Measurements from ENCODE around the gene PALD1.

Gene PALD1

GRCh38 chr10:70538195-70538520 is 59.6 kb downstream of the PALD1 start:
- no peak for TF ChIP-seq TCF12 (IDR thresholded peaks at IDR 0.05; ENCODE audit: low read depth)
- TF ChIP-seq, protein P1, sequence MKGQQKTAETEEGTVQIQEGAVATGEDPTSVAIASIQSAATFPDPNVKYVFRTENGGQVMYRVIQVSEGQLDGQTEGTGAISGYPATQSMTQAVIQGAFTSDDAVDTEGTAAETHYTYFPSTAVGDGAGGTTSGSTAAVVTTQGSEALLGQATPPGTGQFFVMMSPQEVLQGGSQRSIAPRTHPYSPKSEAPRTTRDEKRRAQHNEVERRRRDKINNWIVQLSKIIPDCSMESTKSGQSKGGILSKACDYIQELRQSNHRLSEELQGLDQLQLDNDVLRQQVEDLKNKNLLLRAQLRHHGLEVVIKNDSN (IDR thresholded peaks at IDR 0.05), result no peak
- no peak for TF ChIP-seq ZBTB7A (IDR thresholded peaks at IDR 0.05; ENCODE audit: low read depth)
- no peak for TF ChIP-seq RAD21 (IDR thresholded peaks at IDR 0.05; ENCODE audit: low read depth)
- TF ChIP-seq YY1 (IDR thresholded peaks at IDR 0.05; ENCODE audit: low read depth), result no peak
- TF ChIP-seq, protein P2, sequence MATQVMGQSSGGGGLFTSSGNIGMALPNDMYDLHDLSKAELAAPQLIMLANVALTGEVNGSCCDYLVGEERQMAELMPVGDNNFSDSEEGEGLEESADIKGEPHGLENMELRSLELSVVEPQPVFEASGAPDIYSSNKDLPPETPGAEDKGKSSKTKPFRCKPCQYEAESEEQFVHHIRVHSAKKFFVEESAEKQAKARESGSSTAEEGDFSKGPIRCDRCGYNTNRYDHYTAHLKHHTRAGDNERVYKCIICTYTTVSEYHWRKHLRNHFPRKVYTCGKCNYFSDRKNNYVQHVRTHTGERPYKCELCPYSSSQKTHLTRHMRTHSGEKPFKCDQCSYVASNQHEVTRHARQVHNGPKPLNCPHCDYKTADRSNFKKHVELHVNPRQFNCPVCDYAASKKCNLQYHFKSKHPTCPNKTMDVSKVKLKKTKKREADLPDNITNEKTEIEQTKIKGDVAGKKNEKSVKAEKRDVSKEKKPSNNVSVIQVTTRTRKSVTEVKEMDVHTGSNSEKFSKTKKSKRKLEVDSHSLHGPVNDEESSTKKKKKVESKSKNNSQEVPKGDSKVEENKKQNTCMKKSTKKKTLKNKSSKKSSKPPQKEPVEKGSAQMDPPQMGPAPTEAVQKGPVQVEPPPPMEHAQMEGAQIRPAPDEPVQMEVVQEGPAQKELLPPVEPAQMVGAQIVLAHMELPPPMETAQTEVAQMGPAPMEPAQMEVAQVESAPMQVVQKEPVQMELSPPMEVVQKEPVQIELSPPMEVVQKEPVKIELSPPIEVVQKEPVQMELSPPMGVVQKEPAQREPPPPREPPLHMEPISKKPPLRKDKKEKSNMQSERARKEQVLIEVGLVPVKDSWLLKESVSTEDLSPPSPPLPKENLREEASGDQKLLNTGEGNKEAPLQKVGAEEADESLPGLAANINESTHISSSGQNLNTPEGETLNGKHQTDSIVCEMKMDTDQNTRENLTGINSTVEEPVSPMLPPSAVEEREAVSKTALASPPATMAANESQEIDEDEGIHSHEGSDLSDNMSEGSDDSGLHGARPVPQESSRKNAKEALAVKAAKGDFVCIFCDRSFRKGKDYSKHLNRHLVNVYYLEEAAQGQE (IDR thresholded peaks at IDR 0.05; ENCODE audit: low read depth), result no peak
- TF ChIP-seq, protein P3, sequence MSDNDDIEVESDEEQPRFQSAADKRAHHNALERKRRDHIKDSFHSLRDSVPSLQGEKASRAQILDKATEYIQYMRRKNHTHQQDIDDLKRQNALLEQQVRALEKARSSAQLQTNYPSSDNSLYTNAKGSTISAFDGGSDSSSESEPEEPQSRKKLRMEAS (IDR thresholded peaks at IDR 0.05), result no peak

DNA sequence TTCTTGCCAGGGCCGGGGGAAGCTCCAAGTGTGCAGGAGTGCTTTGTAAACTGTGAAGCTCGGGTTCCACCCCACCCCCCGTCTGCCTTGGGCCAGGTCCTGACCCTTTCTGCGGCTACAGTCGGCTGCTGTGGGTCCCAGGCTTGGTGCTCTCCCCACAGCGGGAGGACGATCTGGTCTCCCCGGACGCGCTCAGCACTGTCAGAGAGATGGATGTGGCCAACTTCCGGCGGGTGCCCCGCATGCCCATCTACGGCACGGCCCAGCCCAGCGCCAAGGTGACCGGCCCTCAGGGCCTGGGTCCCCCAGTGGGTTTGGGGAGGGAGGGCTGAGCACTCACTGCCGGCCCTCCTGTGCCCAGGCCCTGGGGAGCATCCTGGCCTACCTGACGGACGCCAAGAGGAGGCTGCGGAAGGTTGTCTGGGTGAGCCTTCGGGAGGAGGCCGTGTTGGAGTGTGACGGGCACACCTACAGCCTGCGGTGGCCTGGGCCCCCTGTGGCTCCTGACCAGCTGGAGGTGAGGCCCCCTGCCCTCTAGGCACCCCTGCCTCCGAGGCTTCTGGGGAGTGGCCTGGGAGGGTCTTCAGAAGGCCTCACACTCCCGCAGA is 60.3 kb downstream of the PALD1 start:
- TF ChIP-seq CREB1 (IDR thresholded peaks at IDR 0.05; ENCODE audit: low read depth) (no peak), TCF12 (IDR thresholded peaks at IDR 0.05; ENCODE audit: low read depth) (no peak), CEBPB (IDR thresholded peaks at IDR 0.05) (no peak), RAD21 (IDR thresholded peaks at IDR 0.05; ENCODE audit: low read depth) (no peak), NFIC (IDR thresholded peaks at IDR 0.05) (no peak), FOXM1 (IDR thresholded peaks at IDR 0.05; ENCODE audit: borderline replicate concordance, low read depth) (no peak), TAF1 (IDR thresholded peaks at IDR 0.05; ENCODE audit: low read depth) (no peak), YY1 (IDR thresholded peaks at IDR 0.05; ENCODE audit: low read depth) (no peak), EP300 (IDR thresholded peaks at IDR 0.05; ENCODE audit: borderline replicate concordance) (no peak), EGR1 (IDR thresholded peaks at IDR 0.05) (no peak), ZBTB7A (IDR thresholded peaks at IDR 0.05; ENCODE audit: low read depth) (no peak), TEAD4 (IDR thresholded peaks at IDR 0.05) (no peak)
- TF ChIP-seq, protein P3 (IDR thresholded peaks at IDR 0.05), result no peak
- TF ChIP-seq, protein P2 (IDR thresholded peaks at IDR 0.05; ENCODE audit: low read depth), result no peak
- TF ChIP-seq, protein P1 (IDR thresholded peaks at IDR 0.05), result no peak

DNA sequence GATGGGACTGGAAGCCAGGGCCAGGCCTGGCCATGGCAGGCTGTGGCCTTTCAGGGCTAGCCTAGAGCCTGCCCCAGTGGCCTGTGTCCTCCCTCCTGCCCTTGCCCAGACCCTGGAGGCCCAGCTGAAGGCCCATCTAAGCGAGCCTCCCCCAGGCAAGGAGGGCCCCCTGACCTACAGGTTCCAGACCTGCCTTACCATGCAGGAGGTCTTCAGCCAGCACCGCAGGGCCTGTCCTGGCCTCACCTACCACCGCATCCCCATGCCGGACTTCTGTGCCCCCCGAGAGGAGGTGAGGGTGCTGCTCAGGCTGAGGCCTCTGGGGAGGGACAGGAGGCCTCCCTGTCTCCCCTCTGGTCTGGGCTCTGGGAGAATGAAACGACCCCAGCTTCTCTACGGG is 60.9 kb downstream of the PALD1 start:
- TF ChIP-seq FOXM1 (IDR thresholded peaks at IDR 0.05; ENCODE audit: borderline replicate concordance, low read depth) (no peak), TCF12 (IDR thresholded peaks at IDR 0.05; ENCODE audit: low read depth) (no peak), YY1 (IDR thresholded peaks at IDR 0.05; ENCODE audit: low read depth) (no peak), NFIC (IDR thresholded peaks at IDR 0.05) (no peak), TEAD4 (IDR thresholded peaks at IDR 0.05) (no peak), EGR1 (IDR thresholded peaks at IDR 0.05) (no peak), EP300 (IDR thresholded peaks at IDR 0.05; ENCODE audit: borderline replicate concordance) (no peak), TAF1 (IDR thresholded peaks at IDR 0.05; ENCODE audit: low read depth) (no peak), CREB1 (IDR thresholded peaks at IDR 0.05; ENCODE audit: low read depth) (no peak), CEBPB (IDR thresholded peaks at IDR 0.05) (no peak), RAD21 (IDR thresholded peaks at IDR 0.05; ENCODE audit: low read depth) (no peak), ZBTB7A (IDR thresholded peaks at IDR 0.05; ENCODE audit: low read depth) (no peak)
- TF ChIP-seq, protein P1 (IDR thresholded peaks at IDR 0.05), result no peak
- TF ChIP-seq, protein P2 (IDR thresholded peaks at IDR 0.05; ENCODE audit: low read depth), result no peak
- TF ChIP-seq, protein P3 (IDR thresholded peaks at IDR 0.05), result no peak

All from Ishikawa (cell line).